Measurements from ENCODE around the gene SYNGR3.

SYNGR3 gene

GRCh38 chr16:1976951-1977874, 12.6 kb upstream of the SYNGR3 start:
- no peak for DNase-seq

GRCh38 chr16:1977875-1978268, 11.9 kb upstream of the SYNGR3 start:
- DNase-seq: no peak

GRCh38 chr16:1978476-1979120, 11.2 kb upstream of the SYNGR3 start:
- DNase-seq: no peak

GRCh38 chr16:1979271-1980029, 10.3 kb upstream of the SYNGR3 start:
- no peak for DNase-seq

GRCh38 chr16:1980030-1980769, 9.6 kb upstream of the SYNGR3 start:
- no peak for DNase-seq

- no peak for DNase-seq
Measured at GRCh38 chr16:1980770-1981087, 9.0 kb upstream of the SYNGR3 start.

GRCh38 chr16:1981398-1981836, 8.4 kb upstream of the SYNGR3 start, which contains the start of gene NOXO1:
Gene NOXO1 (minus strand): TSS chr16:1981469. CDS start chr16:1981179, 290 bp downstream.
- no peak for DNase-seq

GRCh38 chr16:1982013-1982433, 7.7 kb upstream of the SYNGR3 start:
- DNase-seq: no peak

- DNase-seq: no peak
Measured at GRCh38 chr16:1982991-1983543, 6.7 kb upstream of the SYNGR3 start.

GRCh38 chr16:1983544-1984346, 6.0 kb upstream of the SYNGR3 start, which contains the start of gene GFER:
Gene GFER (plus strand): TSS chr16:1984193. CDS start chr16:1984219, 26 bp downstream.
- peak; percentile 34 to 59 (median 44) for DNase-seq

GRCh38 chr16:1984347-1985225, 5.2 kb upstream of the SYNGR3 start:
- DNase-seq: no peak

GRCh38 chr16:1985466-1986150, 4.2 kb upstream of the SYNGR3 start:
- DNase-seq: no peak

- DNase-seq: no peak
Measured at GRCh38 chr16:1987198-1987597, 2.6 kb upstream of the SYNGR3 start.

- no peak for DNase-seq
Measured at GRCh38 chr16:1990101-1990350, 256 bp downstream of the SYNGR3 start.

GRCh38 chr16:1990351-1991134, 773 bp downstream of the SYNGR3 start:
- no peak for DNase-seq

- no peak for DNase-seq
Measured at GRCh38 chr16:1991135-1991551, 1.4 kb downstream of the SYNGR3 start.

- no peak for DNase-seq
Measured at GRCh38 chr16:1991588-1991947, 1.8 kb downstream of the SYNGR3 start.

- DNase-seq: peak; percentile 97 to 99 (median 98)
Measured at GRCh38 chr16:1991948-1992703, 2.4 kb downstream of the SYNGR3 start.

All from activated CD4-positive, CD25-positive, alpha-beta regulatory T cell (primary cell).